Coronary artery (tissue), 2 donors: ENCODE results near the gene MAP4K2.

Source experiments
- DNase-seq: peaks from one replicate; pipeline ENCODE4 v3.0.0-alpha.2; 2017; ENCODE audit warnings: low spot score
- H3K27ac ChIP-seq, 2 donors: fragments of 200-600 bp; sonication (generic); one replicate each; pipeline ENCODE4 v1.5.1; 2016 to 2019
- H3K4me3 ChIP-seq: fragments of 200-600 bp; sonication (generic); 2 replicates; pipeline ENCODE4 v1.5.1; 2016; ENCODE audit warnings: mild to moderate bottlenecking, moderate library complexity
- CTCF ChIP-seq: fragments of 200-600 bp; sonication (generic); IDR thresholded peaks from one replicate; pipeline ENCODE4 v1.5.1; 2019; ENCODE audit warnings: antibody characterized with exemption

MAP4K2 gene

GRCh38 chr11:64777449-64778222 lies 25.4 kb downstream of the MAP4K2 start:
- no peak for TF ChIP-seq CTCF
- H3K27ac ChIP-seq, result peak overlapping the region; percentile 99 to 100
- peak; percentile 86 for DNase-seq
- H3K4me3 ChIP-seq, result peak overlapping the region; percentile 100

GRCh38 chr11:64776875-64777274 lies 26.1 kb downstream of the MAP4K2 start:
- TF ChIP-seq CTCF, result no peak
- no peak for DNase-seq
- Histone ChIP-seq H3K27ac (peak overlapping the region; percentile 60 to 100), H3K4me3 (peak overlapping the region; percentile 100)

- H3K4me3 ChIP-seq, result peak overlapping the region; percentile 100
- DNase-seq, result no peak
- no peak for TF ChIP-seq CTCF
- H3K27ac ChIP-seq, result peak overlapping the region in 1 of 2 donors; percentile 60
These were observed 26.6 kb downstream of the MAP4K2 start for GRCh38 chr11:64776425-64776824.

- Histone ChIP-seq H3K27ac (no peak overlapping the region), H3K4me3 (no peak overlapping the region)
- DNase-seq, result no peak
- TF ChIP-seq CTCF, result no peak
These were observed 28.9 kb downstream of the MAP4K2 start for GRCh38 chr11:64774144-64774543.

- TF ChIP-seq CTCF, result no peak
- Histone ChIP-seq H3K27ac (peak overlapping the region in 1 of 2 donors; percentile 32), H3K4me3 (no peak overlapping the region)
- no peak for DNase-seq
These were observed 30.6 kb downstream of the MAP4K2 start for GRCh38 chr11:64772303-64773018.

GRCh38 chr11:64771861-64772260 lies 31.2 kb downstream of the MAP4K2 start:
- no peak overlapping the region for H3K27ac ChIP-seq
- H3K4me3 ChIP-seq, result no peak overlapping the region
- DNase-seq, result no peak
- TF ChIP-seq CTCF, result no peak

GRCh38 chr11:64770120-64770519 lies 32.9 kb downstream of the MAP4K2 start:
- no peak for DNase-seq
- Histone ChIP-seq H3K4me3 (no peak overlapping the region), H3K27ac (no peak overlapping the region)
- no peak for TF ChIP-seq CTCF
